ENCODE measurements around the gene LHPP.
A peak's percentile ranks its signal among the peaks of the same experiment; 100 is the strongest.

The LHPP gene

DNA sequence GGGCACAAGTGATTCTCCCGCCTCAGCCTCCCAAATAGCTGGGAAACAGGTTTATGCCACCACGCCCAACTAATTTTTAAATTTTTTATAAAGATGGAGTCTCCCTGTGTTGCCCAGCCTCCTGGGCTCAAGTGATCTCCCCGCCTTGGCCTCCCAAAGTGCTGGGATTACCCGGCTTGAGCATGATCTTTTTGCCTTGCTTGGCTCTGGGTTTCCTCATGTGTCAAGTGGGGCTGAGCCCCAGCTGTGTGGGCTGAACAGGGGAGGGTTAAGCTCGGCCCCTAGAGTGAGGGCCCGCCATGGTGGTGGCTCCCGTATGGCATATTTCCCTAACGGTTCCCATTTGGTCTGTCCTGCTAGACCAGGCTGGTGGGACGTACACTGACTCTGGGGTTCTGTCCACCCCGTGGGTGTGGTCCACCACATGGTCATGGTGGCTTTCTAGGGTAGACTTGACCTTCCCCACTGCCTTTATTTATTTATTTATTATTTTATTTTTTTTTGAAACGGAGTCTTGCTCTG is 66.3 kb downstream of the LHPP start:
- H3K4me1 ChIP-seq (ENCODE audit: low read depth, poor library complexity, severe bottlenecking) = peaks cover 15% of the 10 kb centered on the region
- no peaks in the 10 kb centered on the region for H3K79me2 ChIP-seq (ENCODE audit: insufficient read depth, low read depth)
- H3K27me3 ChIP-seq (ENCODE audit: insufficient read depth, low read depth) = no peaks in the 10 kb centered on the region

DNA sequence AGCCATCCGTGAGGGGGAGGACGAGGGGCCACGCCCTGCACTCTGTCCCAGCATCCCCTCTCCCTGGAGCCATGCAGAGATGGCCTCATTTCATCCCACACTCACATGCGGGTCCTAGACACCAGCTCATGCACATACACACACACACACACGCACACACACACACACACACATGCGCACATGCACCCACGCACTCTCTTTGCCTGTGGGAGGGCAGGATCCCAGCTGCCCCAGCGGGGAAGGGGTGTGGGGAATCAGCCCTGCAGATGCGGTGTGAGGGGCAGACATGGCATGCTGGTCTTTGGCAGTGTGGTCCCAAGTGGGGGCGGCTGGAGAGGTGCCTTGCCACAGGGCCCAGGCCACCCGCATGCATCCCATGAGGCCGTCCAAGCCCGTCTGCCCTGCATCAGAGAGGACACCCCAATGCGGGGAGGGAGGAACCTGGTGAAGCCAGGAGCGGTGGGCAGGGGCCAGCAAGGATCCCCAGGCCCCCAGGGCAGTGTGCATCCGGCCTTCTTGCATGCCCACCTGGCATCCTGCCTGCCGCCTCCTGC is 68.1 kb downstream of the LHPP start:
- no peak overlapping the region for H3K4me3 ChIP-seq (IDR thresholded peaks at IDR 0.05; ENCODE audit: insufficient read depth, low read depth, low read length)
- no peaks in the 10 kb centered on the region for H3K36me3 ChIP-seq (ENCODE audit: insufficient read depth)

More for the DNA sequence above, 66.3 kb downstream of the LHPP start:
- Histone ChIP-seq H3K4me2 (no peak overlapping the region), H2AFZ (ENCODE audit: low read depth) (no peak overlapping the region), H3K27ac (no peak overlapping the region), H4K20me1 (ENCODE audit: insufficient read depth) (no peaks in the 10 kb centered on the region), H3K36me3 (ENCODE audit: insufficient read depth) (no peaks in the 10 kb centered on the region), H3K4me3 (IDR thresholded peaks at IDR 0.05; ENCODE audit: insufficient read depth, low read depth, low read length) (no peak overlapping the region), H3K9ac (no peak overlapping the region)
- TF ChIP-seq, protein P1, sequence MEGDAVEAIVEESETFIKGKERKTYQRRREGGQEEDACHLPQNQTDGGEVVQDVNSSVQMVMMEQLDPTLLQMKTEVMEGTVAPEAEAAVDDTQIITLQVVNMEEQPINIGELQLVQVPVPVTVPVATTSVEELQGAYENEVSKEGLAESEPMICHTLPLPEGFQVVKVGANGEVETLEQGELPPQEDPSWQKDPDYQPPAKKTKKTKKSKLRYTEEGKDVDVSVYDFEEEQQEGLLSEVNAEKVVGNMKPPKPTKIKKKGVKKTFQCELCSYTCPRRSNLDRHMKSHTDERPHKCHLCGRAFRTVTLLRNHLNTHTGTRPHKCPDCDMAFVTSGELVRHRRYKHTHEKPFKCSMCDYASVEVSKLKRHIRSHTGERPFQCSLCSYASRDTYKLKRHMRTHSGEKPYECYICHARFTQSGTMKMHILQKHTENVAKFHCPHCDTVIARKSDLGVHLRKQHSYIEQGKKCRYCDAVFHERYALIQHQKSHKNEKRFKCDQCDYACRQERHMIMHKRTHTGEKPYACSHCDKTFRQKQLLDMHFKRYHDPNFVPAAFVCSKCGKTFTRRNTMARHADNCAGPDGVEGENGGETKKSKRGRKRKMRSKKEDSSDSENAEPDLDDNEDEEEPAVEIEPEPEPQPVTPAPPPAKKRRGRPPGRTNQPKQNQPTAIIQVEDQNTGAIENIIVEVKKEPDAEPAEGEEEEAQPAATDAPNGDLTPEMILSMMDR (conservative IDR thresholded peaks at IDR 0.05; ENCODE audit: low read depth, low read length) = no peak

DNA sequence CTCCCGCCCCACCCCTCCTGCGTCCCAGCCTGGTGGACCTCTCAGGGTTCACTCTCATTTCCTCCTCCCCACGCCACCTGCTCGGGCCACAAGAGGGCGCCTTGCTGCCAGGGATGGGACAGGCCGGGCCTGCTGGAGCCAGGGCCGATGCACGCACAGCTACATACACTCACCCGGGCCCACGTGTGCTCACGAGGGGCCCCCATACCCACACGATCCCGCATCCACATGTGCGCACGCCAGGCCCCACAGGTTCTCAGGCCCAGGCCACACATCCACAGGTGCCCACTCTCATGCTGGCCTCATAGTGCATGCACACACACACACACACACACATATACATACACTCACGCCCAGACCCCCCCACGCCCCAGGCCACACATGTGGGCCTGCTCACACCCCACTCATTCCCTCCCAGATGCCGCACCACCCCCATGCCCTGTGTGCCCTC is 68.6 kb downstream of the LHPP start:
- Histone ChIP-seq H3K9ac (peak overlapping the region; percentile 6; the same call in 1 of the 2 replicates), H4K20me1 (ENCODE audit: insufficient read depth) (no peaks in the 10 kb centered on the region), H3K4me2 (peak overlapping the region; percentile 38; the same call in 1 of the 2 replicates), H3K79me2 (ENCODE audit: insufficient read depth, low read depth) (no peaks in the 10 kb centered on the region), H3K4me1 (ENCODE audit: low read depth, poor library complexity, severe bottlenecking) (peaks cover 15% of the 10 kb centered on the region), H2AFZ (ENCODE audit: low read depth) (peak overlapping the region; percentile 73), H3K36me3 (ENCODE audit: insufficient read depth) (no peaks in the 10 kb centered on the region), H3K27me3 (ENCODE audit: insufficient read depth, low read depth) (no peaks in the 10 kb centered on the region), H3K4me3 (IDR thresholded peaks at IDR 0.05; ENCODE audit: insufficient read depth, low read depth, low read length) (no peak overlapping the region), H3K27ac (no peak overlapping the region)
- TF ChIP-seq, protein P1 (conservative IDR thresholded peaks at IDR 0.05; ENCODE audit: low read depth, low read length) = peak; percentile 82

More for the DNA sequence above, 68.1 kb downstream of the LHPP start:
- Histone ChIP-seq H3K27me3 (ENCODE audit: insufficient read depth, low read depth) (no peaks in the 10 kb centered on the region), H3K27ac (no peak overlapping the region), H4K20me1 (ENCODE audit: insufficient read depth) (no peaks in the 10 kb centered on the region), H2AFZ (ENCODE audit: low read depth) (no peak overlapping the region; the same call in 1 of the 2 replicates), H3K9ac (no peak overlapping the region), H3K4me1 (ENCODE audit: low read depth, poor library complexity, severe bottlenecking) (peaks cover 15% of the 10 kb centered on the region), H3K79me2 (ENCODE audit: insufficient read depth, low read depth) (no peaks in the 10 kb centered on the region), H3K4me2 (peak overlapping the region; percentile 38; the same call in 1 of the 2 replicates)
- TF ChIP-seq, protein P1 (conservative IDR thresholded peaks at IDR 0.05; ENCODE audit: low read depth, low read length) = no peak

DNA sequence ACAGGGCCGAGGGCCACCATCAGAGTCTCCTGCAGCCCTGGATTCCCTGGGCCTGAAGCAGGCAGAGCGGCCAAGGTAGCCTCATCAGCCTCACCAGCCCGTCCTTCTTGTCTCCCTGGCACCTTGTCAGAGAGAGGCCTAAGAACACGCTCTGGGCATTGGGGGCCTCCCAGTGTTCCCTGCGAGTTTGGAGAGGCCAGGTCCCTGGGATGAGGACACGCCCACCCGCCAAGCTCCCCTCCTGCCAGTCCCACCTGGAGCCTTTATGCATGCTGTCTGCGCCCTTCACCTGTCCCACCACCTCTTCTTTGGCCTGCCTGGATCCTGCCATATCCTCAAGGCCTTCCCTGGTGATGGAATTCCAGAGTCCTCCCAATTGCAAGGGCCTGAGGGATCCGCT is 69.2 kb downstream of the LHPP start:
- Histone ChIP-seq H3K9ac (no peak overlapping the region; the same call in 1 of the 2 replicates), H3K27ac (no peak overlapping the region), H3K4me2 (no peak overlapping the region), H2AFZ (ENCODE audit: low read depth) (peak overlapping the region; percentile 73; the same call in 1 of the 2 replicates), H3K79me2 (ENCODE audit: insufficient read depth, low read depth) (no peaks in the 10 kb centered on the region), H3K27me3 (ENCODE audit: insufficient read depth, low read depth) (no peaks in the 10 kb centered on the region), H3K4me3 (IDR thresholded peaks at IDR 0.05; ENCODE audit: insufficient read depth, low read depth, low read length) (no peak overlapping the region), H3K36me3 (ENCODE audit: insufficient read depth) (no peaks in the 10 kb centered on the region), H3K4me1 (ENCODE audit: low read depth, poor library complexity, severe bottlenecking) (peaks cover 15% of the 10 kb centered on the region), H4K20me1 (ENCODE audit: insufficient read depth) (no peaks in the 10 kb centered on the region)
- TF ChIP-seq, protein P1 (conservative IDR thresholded peaks at IDR 0.05; ENCODE audit: low read depth, low read length) = no peak
